LNCaP clone FGC (cell line): ENCODE results near the gene OTOG.

Source experiments
- DNase-seq: peaks from one replicate; pipeline ENCODE4 v3.0.0-alpha.2; 2011; ENCODE audit warnings: low read depth
- H3K4me3 ChIP-seq: 2 replicates; pipeline ENCODE4 v1.5.1; 2011; ENCODE audit warnings: mild to moderate bottlenecking, low read depth, low read length, control low read depth
- CTCF ChIP-seq: IDR thresholded peaks from 2 replicates; pipeline ENCODE4 v1.5.1; 2012; ENCODE audit warnings: mild to moderate bottlenecking; ENCODE audit not compliant: control insufficient read depth, insufficient read depth; ENCODE audit errors: extremely low read depth

OTOG gene

GRCh38 chr11:17604915-17605233 is 57.8 kb downstream of the OTOG start:
- H3K4me3 ChIP-seq: no peak overlapping the region
- no peak for TF ChIP-seq CTCF
- DNase-seq: no peak

- no peak for TF ChIP-seq CTCF
- no peak overlapping the region for H3K4me3 ChIP-seq
- DNase-seq: no peak
Measured at GRCh38 chr11:17605651-17606122, 58.6 kb downstream of the OTOG start.

DNA sequence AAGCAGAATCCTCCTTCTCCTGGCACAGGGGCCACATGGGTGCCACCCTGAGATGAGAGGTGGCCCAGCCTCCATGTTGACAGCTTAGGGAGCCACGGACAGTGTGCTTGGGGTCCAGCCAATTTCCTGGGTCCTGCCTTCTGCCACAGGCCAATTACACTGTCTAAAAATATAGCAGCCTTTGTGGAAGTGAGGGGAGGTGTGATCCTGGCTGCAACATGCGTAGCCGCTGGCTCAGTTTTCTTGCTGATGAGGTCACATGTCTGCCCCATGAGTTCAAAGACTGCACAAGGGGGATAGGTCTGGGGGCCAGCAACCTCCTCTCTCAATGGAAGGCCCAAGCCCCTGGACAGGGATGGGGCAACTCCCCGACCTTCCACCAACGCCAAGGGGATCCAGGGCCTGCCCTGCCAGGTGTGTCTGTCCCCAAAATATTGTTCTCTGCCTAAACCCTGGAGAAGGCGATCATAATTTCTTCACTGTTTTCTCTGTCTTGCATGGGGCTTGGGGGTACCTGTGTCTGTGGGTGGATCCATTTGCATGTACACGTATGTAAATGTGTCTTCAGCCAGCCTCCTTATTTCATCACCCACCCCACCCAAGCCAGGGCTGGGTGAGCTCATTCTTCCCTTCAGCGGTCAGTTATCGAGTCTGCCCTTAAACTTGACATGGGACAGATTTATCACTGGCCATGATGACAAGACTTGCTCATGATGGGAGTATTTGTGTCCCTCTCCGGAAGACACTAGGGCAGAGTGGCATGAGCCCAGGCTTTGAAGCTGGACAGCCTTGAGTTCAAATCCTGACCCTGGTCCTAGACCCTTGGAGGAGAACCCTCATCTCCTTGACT is 59.4 kb downstream of the OTOG start:
- TF ChIP-seq CTCF: no peak
- H3K4me3 ChIP-seq: no peak overlapping the region
- DNase-seq: no peak

DNA sequence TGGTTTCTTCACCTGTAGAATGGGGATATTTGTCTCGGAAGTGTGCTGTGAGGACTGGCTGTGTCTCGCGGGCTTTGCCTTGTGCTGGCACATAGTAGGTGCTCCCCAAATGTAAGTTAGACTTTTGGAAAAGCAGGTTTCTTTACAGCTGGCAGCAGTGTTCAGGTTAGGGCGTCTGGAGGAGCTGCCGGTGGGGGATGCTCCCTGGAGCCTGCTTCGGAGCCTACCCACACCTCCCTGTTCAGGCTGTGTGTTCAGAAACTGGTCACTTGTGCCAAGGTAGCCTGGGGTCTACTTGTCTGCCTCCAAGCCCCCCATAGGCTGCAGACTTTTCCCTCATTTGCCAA is 60.0 kb downstream of the OTOG start:
- TF ChIP-seq CTCF: no peak
- no peak overlapping the region for H3K4me3 ChIP-seq
- DNase-seq: no peak

DNA sequence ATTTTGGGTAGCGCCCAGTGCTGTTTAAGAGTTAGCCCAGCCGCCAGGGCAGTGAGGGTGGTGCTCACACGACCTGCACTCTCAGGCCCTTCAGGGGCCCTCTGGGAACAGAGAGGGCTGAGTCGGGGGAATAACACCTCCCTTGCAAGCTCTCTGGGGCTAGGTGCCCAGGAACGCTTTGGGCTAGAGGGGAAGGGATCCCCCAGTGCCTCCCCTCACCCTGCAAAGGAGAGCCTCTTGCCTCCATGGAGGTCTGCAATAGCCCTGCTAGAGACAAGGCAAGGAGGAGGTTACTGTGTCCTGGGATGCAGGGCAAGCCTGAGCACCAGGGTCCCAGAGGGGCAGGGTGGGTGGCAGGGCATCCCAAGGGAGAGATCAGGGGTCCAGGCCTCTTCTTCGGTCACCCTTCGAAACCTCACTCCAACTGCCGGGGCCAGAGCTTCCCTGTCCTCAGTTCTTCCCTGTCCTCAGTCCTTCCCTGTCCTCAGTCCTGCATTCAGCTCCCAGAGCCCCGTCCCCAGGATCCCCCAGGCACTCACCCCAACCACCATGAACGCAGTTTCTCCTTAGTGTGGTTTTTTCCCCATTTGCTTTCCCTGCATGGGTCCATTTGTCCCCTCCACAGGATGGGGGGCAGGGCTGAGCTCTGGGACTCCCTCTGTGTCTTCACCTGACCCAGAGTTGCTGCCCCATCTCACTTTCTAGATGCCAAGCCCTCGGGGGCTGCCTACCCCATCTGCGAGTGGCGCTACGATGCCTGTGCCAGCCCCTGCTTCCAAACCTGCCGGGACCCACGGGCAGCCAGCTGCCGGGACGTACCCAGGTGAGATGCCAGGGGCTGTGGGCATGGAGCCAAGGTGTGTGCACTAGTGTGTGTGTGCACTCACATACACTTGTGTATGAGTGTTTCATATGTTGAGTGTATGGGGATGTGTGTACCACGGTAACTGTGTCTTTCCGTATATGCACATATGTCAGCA is 60.8 kb downstream of the OTOG start:
- DNase-seq: no peak
- no peak for TF ChIP-seq CTCF
- H3K4me3 ChIP-seq: no peak overlapping the region

- no peak for TF ChIP-seq CTCF
- no peak for DNase-seq
- H3K4me3 ChIP-seq: no peak overlapping the region
Measured at GRCh38 chr11:17608821-17609220, 61.8 kb downstream of the OTOG start.
